GM10266 (cell line): ENCODE data around the gene PRR30.

Source experiments
- DNase-seq: peaks from one replicate; pipeline ENCODE4 v3.0.0; 2012; ENCODE audit errors: extremely low spot score
- TF ChIP-seq, protein P1 (sequence below): IDR thresholded peaks from 2 replicates; pipeline ENCODE4 v1.5.1; 2012; ENCODE audit warnings: mild to moderate bottlenecking, low read depth; ENCODE audit not compliant: control insufficient read depth, insufficient read depth; ENCODE audit errors: missing control alignments

PRR30 gene

DNA sequence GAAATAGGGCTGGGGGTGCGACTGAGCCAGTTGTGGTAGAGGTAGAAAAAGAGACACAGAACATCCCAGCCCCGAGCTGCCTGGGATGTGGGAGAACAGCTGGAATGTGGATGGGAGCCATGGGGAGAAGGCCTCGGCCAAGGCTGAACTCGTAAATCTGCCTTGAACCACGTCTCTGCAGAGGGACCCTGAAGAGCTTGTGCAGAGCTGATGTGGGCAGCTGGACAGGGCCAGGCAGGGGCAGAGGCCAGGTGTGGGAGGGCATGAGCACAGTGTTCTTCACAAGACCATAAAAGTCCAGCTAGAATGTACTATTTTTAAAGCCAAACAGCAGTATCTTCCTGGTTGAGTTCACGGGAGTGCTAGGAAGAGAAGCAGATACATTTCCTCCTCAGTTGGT lies 15.3 kb upstream of the PRR30 start:
- TF ChIP-seq, protein P1, sequence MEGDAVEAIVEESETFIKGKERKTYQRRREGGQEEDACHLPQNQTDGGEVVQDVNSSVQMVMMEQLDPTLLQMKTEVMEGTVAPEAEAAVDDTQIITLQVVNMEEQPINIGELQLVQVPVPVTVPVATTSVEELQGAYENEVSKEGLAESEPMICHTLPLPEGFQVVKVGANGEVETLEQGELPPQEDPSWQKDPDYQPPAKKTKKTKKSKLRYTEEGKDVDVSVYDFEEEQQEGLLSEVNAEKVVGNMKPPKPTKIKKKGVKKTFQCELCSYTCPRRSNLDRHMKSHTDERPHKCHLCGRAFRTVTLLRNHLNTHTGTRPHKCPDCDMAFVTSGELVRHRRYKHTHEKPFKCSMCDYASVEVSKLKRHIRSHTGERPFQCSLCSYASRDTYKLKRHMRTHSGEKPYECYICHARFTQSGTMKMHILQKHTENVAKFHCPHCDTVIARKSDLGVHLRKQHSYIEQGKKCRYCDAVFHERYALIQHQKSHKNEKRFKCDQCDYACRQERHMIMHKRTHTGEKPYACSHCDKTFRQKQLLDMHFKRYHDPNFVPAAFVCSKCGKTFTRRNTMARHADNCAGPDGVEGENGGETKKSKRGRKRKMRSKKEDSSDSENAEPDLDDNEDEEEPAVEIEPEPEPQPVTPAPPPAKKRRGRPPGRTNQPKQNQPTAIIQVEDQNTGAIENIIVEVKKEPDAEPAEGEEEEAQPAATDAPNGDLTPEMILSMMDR, result no peak
- DNase-seq, result no peak

DNA sequence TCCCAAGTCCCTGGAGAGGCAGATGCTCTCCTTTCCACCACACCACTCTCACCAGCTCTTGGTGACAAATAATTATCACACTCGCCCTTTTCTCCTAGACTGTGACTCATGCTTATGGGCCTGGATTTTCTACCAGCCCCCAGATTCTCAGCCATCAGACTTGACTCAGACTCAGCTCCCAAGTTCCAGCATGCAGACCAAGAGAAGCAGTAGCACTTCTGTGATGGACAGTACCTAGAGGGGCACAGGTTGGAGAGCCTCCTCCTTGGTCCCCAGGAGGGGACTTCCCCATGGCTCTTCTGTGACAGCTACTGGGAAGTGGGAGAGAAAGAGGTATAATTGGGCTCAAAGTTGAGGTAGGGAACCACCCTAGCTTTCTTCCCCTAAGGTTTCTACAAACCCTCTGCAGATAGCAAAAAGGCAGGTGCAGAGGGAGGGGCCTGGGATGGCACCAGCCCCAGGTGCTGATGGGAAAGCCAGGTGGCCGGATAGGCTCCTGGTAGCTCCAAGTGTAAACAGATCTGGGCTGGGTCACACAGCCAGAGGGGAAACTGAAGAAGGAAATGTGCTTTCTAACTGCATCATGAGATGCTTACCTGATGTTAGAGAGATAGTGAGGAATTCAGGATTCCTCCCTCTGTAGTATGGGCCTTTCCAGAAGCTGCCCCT lies 13.7 kb upstream of the PRR30 start:
- no peak for DNase-seq
- TF ChIP-seq, protein P1, result no peak

DNA sequence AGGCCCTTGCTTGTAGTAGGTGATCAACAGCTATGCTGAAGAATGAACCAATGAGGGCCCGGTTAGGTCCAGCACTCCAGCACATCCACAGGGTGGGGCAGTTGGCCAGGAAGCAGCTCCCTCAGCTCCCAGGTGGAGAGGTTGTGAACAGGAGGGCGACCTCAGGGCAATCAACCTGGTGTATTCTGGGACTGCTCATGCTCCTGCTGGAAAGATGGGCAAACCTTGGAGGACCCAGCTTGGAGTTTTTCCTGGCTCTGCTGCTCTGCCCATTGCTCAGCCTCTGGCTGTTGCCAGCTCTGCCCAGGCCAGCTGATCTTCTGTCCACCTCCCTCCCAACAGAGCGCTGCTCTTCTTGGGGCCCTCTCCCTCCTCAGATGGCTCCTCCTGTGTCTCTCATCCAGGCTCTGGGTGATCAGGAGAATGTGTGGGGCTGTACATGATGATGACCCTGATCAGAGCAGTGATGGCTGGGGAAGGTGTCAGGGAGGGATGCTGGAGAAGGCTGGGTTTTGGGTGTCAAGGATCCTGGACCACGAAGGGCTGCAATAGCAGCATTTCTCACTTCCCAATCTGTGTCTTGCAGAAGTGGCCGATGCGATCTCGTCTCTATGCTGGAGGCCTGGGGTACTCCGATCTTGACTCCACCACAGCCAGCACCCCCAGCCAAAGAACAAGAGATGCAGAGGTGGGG lies 13.0 kb upstream of the PRR30 start:
- no peak for DNase-seq
- TF ChIP-seq, protein P1, result peak; percentile 3

DNA sequence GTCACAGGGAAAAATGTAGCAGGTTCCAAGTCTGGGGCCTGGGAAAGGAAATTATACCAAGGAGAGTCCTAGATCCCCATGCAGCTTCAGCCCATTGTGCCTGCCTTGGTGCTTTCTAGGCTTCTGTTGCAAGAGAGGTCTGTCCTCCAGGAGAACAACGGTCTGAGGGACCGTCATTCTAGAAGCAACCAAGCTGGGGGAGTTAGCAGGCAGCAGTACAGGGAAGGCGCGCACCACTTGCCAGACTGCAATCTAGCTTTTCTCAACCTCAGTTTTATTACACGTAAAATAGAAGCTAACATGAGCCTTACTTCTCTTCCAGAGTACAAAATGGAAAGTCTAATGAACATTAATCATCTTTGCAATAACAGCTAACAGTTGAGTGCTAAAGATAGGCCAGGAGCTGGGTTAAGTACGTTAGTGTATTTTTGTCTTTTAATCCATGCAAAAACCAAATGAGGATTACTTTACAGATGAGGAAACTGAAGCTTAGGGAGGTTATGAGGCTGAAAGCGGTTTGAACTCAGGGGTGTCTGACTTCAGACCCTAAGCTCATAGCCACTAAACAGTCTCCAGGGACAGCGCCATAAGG lies 11.5 kb upstream of the PRR30 start:
- TF ChIP-seq, protein P1, result no peak

DNA sequence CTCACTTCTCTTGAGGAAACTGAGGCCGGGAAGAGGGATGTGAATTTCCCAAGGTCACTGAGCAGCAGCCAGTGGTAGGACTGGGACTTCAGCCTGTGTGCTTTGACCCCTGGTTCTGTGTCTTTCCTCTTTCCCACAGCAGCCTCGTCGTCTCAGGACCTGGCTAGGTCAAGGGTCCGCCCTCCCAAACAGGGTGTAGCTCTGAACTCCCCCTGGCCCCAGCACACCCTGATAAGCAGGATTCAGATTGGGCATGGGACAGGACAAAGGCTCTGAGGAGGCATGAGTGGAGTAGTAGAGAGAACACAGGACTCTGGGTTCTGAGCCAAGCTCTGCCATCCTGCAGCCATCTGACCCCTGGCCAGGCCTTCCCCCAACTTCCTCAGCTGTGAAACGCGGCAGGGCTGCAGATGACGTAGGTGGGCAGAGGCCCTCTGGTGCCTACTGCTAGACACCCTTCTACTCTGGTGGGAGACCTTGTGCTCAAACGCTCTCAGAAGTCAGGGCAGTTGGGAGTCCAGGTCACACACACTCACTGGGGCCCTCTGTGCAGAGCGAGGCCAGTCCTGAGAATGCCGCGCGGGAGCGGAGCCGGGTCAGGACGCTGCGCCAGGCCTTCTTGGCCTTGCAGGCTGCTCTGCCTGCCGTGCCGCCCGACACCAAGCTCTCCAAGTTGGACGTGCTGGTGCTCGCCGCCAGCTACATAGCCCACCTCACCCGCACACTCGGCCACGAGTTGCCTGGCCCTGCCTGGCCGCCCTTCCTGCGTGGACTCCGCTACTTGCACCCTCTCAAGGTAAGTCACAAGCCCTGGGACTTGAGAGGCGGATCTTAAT lies 10.6 kb upstream of the PRR30 start:
- no peak for DNase-seq
- TF ChIP-seq, protein P1, result no peak

More for the DNA sequence above, 11.5 kb upstream of the PRR30 start:
- DNase-seq, result no peak

DNA sequence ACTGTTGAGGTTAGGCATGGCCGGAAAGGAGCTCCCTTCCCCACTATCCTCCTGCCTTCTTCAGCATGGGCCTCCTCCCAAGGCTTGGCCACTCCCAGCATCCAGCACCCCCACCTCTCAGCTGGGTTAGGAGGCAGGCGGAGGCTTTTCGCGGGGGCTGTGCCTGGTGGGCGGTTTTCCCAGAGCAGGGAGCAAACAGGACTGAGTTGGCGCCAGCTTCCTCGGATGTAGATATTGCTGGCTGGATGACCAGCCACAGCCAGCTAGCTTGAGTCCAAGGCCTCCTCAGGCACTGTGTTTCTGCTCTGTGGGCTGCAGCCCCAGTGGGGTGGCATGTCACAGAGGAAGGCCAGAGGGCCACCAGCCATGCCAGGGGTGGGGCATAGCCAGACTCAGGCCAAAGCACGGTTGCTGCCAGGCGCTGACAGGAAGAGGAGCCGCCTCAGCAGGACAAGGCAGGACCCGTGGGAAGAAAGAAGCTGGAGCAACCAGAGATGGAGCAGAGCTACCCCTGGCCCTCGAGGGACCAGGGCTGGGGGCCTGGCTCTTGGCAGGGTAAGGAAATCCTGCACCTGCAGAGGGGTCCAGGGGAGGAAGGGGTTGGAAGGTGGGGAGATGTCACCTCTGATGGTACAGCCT lies 9.7 kb upstream of the PRR30 start, which contains the start of gene TCF23:
TCF23 (plus strand) TSS at position 204 of the 639 bp plus-strand sequence; CDS start at position 334, 130 bp downstream.
- no peak for DNase-seq
- TF ChIP-seq, protein P1, result no peak
